Measurements from ENCODE around the gene BHLHE23.
A peak's percentile ranks its signal among the peaks of the same experiment; 100 is the strongest.

BHLHE23 gene

DNA sequence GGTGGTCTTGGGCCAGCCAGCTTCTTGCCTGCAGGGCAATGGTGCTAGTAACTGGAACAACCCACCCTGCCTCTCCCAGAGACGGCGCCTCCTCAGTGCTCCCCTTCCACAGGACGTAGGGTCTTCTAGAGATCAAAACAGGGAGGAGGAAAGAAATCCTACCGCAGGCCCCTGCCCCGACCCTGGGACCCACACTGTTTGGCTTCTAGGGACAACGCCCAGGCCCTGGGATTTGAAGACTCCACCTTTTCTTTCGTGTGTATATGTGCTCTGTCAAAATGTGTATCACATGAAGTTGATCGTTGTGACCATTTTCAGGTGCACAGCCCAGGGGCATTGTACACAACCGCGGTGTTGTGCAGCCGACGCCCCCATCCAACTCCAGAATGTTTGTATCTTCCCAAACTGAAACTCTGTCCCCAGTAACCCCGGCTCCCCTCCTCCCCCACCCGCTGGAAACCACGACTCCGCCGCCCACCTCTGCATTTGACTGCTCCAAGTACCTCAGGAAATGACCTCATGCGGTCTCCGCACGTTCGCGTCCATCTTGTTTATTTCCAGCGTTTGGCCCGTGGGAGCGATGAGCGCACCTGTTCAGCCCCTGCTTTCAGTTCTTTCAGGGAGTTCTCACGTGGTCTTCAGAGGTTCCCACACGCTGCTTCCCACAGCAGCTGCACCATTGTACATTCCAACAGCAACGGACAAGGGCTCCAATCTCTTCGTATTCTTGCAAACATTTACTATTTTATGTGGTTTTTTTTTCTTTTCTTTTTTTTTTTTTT, 3.4 kb upstream of the BHLHE23 start:
- FAIRE-seq (no peak), DNase-seq (ENCODE audit: low spot score) (peak; percentile 78)

DNA sequence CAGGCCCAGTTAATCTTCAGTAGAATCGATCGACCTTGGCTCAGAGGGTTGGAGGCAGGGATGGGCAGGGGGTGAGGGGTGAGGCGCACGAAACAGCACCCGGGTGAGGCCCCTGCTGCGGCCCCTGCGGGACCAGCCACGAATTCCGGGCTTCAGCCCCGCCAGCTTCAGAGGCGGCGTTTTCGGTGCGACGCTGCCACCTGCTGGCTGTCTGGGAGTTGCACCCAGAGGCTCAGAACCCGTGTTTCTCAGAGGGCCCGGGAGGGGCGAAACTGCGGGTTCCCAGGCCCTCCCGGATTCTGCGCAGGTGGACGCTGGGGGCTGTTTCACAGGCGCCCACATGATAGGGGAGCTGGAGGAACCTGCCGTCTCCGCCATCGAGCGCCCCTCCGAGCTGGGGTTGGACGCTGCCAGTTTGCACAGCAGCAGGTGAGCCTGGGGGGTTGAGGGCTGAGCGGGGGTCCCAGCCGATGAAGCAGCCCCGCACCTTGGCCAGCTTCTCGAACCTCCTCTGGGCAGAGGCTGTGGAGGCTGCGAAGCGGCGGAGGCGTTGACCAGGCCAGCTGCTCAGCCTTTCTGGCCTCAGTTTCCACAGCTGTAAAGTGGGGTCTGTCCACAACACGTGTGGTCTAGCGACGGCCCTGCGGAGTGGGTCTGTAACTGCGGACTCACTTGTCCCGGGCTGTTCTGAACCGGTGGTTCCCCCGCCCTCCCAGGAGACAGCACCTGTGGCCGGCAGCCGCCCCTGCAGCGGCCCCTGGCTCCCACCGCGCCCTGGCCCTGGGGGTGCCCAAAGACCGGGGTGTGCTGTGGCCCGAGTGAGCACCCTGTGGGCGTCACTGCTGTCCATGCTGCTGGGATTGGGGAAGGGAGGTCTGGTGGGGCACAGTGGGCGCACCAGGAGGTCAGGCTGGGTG, 2.5 kb upstream of the BHLHE23 start:
- no peak for FAIRE-seq
- DNase-seq (ENCODE audit: low spot score), result peak; percentile 95

DNA sequence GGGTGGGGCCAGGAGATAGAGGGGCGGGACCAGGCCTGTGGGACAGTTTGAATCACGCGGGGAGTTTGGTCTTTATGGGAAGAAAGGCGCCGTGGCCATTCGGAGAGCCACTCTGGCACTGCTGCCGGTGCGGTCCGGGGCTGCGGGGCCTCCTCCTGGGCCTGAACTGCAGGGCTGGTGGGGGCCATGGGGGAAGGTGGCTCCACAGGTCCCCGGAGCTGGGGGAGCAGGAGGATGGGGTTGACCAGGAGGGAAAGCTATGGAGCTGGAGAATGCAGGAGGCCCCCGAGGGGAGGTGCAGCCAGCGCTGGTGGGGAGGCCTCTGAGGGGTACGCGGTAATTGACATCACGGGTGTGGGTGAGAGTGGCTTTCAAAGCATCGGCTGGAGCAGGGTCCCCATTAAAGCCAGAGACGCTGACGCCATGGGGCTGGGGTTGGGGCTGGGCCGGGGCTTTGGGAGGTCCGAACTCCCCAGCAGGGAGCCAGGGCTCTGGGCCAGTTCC, 1.8 kb upstream of the BHLHE23 start:
- DNase-seq (ENCODE audit: low spot score), result no peak
- no peak for FAIRE-seq

DNA sequence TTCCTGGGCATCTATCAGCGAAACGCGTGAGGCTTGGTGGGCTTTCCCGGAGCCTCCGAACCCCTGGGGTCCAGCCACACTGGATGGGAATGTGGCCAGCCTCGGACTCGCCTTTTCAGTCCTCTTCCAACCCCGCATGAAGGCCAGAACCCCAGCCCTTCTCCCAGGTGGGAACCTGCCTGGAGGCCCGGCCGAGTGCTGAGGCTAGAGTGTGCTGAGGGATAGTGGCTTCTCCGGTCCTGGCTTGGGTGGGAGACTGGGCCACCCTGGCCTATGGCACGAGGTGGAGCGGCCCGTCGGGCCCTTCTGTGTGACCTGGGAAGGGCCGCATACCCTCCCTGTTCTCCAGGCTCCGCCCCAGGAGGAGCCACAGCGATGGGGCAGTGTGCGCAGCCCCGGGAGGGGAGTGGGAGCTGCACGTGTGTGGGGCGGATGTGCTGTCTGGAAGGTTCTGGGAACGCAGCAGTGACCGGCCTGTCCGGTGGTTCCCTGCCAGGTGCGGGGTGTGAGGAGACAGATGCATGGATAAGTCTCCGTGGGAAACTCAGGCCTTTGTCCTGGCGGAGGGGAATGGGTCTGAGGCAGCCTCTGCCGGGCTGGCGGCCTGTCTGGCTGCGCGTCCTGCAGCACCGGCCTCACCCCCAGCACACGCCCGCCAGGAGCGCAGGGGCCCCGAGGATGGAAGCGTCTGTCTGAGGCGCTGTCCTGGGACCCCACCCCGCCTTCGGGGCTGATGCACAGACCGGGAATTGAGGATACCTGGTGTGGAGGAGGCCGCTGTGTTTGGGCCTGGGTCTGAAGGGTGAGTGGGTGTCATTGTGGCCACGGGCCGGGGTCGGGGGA, 1.1 kb upstream of the BHLHE23 start:
- DNase-seq (ENCODE audit: low spot score) (no peak), FAIRE-seq (no peak)

DNA sequence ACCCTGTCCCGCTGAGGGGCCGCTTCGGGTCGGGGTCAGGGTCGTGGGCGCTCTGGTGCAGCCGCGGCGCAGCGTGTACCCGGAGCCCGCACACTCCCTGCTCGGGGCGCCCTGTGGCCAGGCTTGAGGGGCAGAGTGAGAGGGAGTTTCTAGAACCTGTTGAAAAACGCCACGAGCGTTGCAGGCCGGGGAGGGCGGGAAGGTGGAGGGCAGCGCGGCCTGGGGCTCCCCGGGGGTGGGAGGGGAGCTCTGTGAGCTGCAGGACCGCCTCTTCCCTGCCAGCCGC, 539 bp upstream of the BHLHE23 start:
- DNase-seq (ENCODE audit: low spot score), result no peak
- FAIRE-seq, result no peak

DNA sequence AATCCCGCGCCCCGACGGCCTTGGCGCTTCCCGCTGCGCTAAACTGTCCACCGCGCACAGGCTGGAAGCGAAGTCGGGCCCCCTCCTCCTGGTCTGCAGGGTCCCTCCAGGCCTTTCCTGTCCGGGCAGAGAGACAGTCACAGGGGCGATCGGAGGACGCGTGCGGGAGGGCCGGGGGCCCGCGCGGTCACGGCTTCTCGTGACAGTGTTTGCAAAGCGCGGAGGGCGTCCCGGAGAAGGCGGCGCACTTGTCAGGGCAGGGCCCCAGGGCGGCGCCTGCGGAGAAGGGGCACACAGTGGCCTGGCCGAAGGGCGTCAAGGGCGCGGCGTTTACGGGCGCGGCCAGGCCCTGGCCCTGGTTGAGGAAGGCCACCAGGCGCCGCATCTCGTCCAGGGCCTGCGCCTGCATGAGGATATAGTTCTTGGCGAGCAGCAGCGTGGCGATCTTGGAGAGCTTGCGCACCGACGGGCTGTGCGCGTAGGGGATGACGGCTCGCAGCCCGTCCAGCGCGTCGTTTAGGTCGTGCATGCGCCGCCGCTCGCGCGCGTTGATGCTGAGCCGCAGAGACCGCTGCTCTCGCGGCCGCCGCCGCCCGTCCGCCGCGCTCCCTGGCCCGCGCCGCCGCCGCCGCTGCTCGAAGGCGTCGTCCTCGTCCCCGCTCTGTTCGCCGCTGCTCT, 763 bp downstream of the BHLHE23 start:
- DNase-seq (ENCODE audit: low spot score) (no peak), FAIRE-seq (no peak)

DNA sequence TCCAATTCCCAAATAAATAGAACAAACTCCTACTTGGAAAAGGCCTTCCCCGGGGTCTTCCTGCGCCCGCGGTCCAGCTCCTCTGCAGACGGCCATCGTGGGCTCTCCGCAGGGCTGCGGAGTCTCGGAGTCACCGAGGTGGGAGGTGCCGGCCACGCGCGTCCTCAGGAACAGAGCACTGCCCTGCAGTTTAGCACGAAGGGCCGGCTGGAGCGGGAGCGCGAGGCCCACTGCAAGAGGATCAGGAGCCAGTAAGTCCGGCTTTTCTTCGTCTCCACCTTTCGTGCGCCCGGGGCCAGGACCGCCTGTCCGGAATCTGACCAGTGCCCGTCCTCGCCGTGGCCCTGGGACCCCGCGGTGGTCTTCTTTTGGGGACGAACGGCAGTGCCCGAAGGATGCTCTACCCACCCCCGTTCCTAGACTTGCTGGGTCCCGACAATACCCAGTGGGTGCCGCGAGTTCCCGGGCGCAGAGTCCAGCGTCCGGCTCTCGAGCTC, 1.4 kb downstream of the BHLHE23 start:
- no peak for FAIRE-seq
- DNase-seq (ENCODE audit: low spot score), result no peak

DNA sequence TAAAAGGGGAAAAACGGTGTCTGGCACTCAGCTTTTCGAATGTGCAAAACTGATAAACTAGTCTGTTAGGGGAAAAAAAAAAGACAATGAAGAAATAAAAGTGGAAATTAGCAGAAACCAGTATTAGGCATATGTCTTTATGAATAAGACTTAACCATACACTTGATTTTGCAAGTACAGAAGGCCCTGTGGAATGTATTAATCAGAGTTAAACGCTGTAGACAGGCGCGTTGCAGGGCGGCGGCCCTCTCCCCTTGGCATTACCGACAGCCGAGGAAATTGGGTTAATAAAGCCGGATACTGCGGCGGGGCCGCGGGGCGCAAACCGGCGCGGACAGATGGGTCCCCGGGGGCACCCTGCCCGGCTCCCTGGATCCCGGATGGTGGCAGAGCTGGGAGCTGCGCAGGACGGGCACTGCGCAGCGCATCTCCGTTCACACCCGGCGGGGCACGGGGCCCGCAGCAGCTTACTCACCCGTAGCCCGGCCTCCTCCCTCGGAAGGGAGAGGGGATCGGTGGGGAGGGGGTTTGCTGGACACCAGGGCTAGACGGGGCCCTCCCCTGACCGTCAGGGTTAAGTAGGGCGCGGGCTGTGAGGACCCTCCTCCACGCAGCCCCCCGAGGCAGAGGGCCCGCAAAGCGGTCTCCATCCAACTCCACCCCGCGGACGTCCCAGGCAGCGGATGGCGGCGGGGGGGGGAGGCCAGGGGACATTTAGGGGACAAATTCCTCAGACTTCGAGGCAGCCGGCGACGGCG, 2.0 kb downstream of the BHLHE23 start:
- DNase-seq (ENCODE audit: low spot score), result no peak
- FAIRE-seq, result no peak

DNA sequence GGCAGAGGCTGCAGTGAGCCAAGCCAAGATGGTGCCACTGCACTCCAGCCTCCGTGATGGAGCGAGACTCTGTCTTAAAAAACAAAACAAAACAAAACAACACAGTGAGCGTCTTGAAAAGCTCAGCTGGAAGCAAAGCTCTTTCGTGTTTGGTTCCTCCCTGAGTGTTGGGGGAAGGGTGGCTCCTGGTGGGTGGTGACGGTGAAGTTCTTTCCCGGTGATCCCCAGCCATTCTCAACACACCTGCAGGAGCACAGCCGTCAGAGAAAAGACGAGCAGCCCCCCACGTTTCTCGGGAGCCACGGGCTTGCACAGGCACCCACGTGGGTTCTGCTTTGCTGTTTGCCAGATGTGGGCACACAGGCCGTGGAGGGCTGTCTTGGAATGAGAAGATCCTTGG, 3.2 kb downstream of the BHLHE23 start:
- no peak for DNase-seq (ENCODE audit: low spot score)
- no peak for FAIRE-seq

DNA sequence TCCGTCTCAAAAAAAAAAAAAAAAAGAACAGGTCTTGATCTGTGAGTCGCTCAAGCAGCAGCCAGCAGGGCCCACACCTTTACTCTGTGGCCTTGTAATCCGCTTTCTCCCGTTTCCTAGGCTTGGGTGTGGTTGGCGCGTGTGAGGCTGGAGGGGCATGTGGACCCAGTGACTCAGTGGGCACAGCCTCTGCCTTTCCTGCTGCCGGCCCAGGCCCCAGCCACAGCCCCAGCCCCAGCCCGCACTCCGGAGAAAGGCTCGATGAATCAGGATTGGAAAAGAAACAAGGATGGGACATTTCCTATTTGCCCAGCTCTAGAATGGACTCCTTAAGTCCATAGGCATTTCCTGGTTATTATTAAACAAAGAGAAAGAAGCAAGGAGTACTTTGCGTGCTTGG, 4.3 kb downstream of the BHLHE23 start:
- FAIRE-seq (no peak), DNase-seq (ENCODE audit: low spot score) (no peak)

DNA sequence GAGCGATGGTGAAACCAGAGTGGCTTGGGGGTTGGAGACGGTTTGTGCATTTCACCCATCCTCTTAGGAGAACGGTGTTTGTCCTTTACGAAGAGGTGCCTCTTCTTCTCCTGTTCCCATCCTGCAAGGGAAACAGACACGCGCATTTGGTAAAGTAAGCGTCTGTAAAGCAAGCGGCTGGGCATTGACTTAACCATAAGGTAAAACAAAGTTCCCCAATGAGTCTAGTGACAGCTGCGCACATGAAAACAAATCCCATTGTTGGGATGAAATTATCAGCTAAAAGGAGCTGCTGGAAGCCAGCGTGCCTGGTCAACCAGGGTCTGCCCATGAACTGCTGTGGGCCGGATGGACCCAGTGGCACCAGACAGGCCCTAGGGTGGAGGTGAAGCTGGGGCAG, 5.8 kb downstream of the BHLHE23 start:
- FAIRE-seq (no peak), DNase-seq (ENCODE audit: low spot score) (no peak)

DNA sequence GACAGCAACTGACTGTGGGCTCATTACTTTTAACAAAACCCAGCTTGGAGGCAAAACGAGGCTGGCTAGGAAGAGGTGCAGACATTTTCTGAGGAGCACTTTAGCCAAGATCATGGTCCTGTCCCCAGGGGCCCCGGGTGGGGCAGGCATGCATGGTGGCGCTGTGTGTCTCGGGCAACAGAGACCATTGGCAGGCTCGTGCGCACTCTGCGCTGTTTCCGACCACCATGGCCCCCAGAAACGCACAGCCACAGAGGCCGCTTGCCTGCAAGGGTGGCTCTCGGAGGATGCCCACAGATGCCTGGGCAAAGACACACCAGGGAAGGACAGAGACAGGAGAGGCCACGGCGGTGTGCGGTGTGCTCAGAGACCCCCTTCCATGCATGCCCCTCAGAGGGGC, 6.7 kb downstream of the BHLHE23 start:
- FAIRE-seq (no peak), DNase-seq (ENCODE audit: low spot score) (no peak)

DNA sequence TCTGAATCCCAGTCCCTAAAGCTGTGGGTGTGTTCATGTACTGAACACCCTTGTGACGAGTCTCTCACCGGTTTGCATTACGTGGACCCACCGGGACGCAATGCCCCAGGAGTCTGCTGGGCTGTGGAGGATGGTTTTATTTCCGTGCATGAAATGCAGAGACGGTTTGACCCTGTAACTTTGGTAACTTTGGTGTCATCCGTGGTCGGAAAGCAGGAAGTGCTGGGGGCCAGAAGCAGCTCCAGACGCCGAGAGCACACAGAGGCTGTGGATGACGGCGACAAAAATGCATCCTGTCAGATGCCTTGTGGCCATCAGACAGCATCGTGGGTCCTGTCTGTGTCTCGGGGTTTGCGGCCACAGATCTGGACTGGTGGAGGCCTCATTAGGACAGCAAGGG, 7.2 kb downstream of the BHLHE23 start:
- FAIRE-seq (peak; percentile 83), DNase-seq (ENCODE audit: low spot score) (no peak)

DNA sequence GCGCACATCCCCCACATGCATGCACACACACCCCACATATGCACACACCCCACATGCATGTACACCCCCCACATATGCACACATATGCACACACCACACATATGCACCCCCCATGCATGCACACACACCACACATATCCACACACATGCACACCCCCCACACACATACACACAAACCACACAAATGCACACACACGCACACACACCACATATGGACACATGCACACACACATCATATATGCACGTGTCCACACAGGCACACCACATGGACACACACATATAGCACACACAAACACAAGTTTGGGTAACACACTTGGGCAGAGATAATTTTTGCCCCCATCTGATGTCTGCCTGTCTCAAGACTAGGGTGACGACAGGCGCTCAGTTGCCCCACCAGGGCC, 8.3 kb downstream of the BHLHE23 start:
- DNase-seq (ENCODE audit: low spot score), result no peak
- peak; percentile 99 for FAIRE-seq

DNA sequence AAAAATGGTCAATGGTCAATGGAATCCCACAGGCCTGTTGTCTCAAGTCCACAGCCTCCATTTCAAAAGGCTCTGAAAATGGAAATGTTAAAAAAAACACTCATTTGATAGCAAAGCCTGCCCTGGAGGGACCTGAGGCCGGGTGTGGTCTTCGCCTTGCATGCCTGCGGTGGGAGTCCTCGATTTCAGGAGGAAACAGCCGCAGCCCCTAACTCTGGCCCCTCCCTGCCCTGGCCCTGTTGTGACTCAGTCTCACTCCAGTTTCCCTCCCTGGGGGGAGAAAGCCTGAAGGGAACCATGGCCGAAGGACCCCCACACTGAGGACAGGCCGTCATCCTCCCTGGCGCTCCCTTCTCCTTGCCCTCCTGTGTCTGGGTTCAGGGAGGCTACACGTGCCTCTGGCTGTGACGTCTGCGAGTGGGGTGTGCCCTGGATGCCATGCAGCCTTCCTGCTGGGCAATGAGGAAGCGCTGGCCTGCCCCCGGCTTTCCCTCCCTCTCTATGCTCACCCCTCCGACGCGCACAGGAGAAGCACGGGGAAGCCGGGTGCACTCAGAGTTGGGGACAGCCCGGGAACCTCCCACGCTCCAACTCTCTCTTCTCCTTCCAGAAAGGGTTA, 9.2 kb downstream of the BHLHE23 start:
- FAIRE-seq, result peak; percentile 92
- no peak for DNase-seq (ENCODE audit: low spot score)

DNA sequence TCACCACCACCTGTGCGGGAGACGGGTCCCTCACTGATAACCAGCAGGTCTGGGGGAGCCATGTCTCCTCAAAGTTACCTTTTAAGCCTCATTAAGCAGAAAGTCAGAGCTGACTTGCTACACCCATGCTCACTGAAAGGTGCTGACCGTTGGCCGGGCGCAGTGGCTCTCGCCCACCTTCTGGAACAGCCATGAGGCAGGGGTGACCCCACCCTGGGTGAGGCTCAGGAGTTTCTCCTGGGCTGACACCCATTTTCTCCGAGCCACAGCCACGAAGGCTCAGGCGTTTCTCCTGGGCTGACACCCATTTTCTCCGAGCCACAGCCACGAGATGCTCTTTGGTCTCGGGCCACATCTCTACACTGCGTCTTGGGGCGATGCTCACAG, 10.2 kb downstream of the BHLHE23 start:
- DNase-seq (ENCODE audit: low spot score) (no peak), FAIRE-seq (no peak)

DNA sequence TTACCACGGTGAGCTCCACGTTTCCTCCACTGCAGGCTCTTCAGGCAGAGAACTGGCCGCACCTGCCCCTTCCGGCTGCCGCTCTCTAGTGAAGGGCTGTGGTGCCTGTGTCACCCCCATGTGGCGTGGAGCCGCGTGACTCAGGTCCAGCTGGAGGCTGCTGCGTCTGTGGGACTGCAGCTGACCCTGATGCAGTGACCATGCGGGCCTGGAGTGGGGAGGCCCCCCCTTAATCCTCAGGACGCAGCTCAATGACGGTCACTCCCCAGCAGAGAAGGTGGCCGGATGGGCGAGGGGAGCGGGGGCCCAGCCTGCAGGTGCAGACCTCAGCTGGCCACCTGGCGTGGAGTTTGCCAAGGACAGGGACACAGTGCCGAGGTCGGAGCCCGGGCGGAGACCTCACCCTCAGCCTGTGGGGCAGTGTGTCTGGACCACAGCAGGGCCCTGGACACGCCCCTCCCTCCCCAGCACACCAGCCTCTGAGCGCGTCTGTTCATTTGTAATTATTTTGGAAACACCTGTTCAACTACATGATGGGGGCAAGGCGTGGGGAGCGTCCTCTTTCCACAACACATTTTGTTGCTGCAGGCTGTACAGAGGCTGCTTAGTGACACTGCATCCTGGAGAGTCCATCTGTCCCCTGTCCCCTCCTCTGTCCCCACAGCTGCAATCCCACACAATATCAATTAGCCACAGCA, 10.7 kb downstream of the BHLHE23 start:
- no peak for FAIRE-seq

DNA sequence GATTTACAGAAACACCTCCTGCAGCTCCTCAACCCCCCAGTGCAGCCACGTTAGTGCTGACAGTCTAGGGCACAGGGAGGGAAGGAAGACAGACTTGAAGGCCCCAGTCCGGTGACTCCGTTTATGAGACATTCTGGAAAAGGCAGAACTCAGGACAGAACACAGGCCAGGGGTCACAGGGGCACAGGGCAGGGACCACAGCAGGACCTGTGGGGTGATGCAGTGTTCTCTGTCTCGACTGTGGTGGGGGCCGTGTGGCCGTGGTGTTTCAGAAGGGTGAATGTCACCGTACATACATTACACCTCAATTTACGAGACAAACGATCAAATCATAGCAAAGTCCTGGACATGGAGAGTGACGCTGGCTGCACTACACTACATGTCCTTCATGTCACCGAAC, 11.3 kb downstream of the BHLHE23 start:
- FAIRE-seq (no peak), DNase-seq (ENCODE audit: low spot score) (no peak)

More for the DNA sequence above, 10.7 kb downstream of the BHLHE23 start:
- DNase-seq (ENCODE audit: low spot score), result no peak

DNA sequence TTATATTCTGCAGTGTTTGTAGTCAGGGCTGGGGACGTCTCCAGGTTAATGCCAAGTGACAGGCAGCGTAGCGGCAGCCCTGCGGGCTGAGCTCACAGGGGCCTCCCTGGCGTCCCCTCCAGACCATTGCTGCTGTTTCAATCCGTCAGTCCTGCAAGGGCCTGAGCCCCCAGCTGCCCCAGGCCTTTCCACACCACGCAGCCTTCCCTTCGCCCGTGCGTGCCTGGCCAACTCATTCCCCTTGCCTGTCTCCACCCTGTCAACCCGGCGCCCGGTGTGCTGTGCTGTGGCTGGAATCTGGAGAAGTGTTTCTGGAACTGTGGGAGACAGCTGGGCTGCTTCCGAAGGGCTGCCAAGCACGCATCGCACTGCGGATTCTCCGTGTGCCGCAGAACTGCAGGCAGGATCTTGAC, 11.9 kb downstream of the BHLHE23 start:
- DNase-seq (ENCODE audit: low spot score) (no peak), FAIRE-seq (no peak)
